Parathyroid adenoma (tissue), 2 donors: ENCODE results near the gene SLC16A1.

Experiments
- H2AFZ ChIP-seq: fragments of 300-600 bp; sonication (generic); one replicate; pipeline ENCODE4 v1.7.0; 2017; ENCODE audit warnings: antibody characterized with exemption, mild to moderate bottlenecking
- H3K27ac ChIP-seq: fragments of 300-600 bp; sonication (generic); one replicate; pipeline ENCODE4 v1.7.0; 2017
- H3K27me3 ChIP-seq: fragments of 300-600 bp; sonication (generic); one replicate; pipeline ENCODE4 v1.7.0; 2017; ENCODE audit warnings: low read length; ENCODE audit not compliant: control insufficient read depth, insufficient read depth
- H3K36me3 ChIP-seq: fragments of 300-600 bp; sonication (generic); one replicate; pipeline ENCODE4 v1.7.0; 2017; ENCODE audit warnings: low read length; ENCODE audit not compliant: control insufficient read depth, insufficient read depth
- H3K4me1 ChIP-seq: fragments of 300-600 bp; sonication (generic); one replicate; pipeline ENCODE4 v1.7.0; 2017; ENCODE audit warnings: control low read depth
- H3K4me2 ChIP-seq: fragments of 300-600 bp; sonication (generic); one replicate; pipeline ENCODE4 v1.7.0; 2017; ENCODE audit warnings: low read length
- H3K4me3 ChIP-seq: fragments of 300-600 bp; sonication (generic); one replicate; pipeline ENCODE4 v1.7.0; 2017; ENCODE audit warnings: low read depth, low read length
- H3K79me2 ChIP-seq: fragments of 300-600 bp; sonication (generic); one replicate; pipeline ENCODE4 v1.7.0; 2017; ENCODE audit warnings: control low read depth
- H3K9ac ChIP-seq: fragments of 300-600 bp; sonication (generic); one replicate; pipeline ENCODE4 v1.7.0; 2017; ENCODE audit warnings: mild to moderate bottlenecking
- H3K9me3 ChIP-seq: fragments of 300-600 bp; sonication (generic); one replicate; pipeline ENCODE4 v1.7.0; 2017; ENCODE audit warnings: low read length; ENCODE audit not compliant: control insufficient read depth
- TF ChIP-seq, protein P1 (sequence below): fragments of 300-600 bp; sonication (generic); IDR thresholded peaks from one replicate; pipeline ENCODE4 v1.7.0; 2017; ENCODE audit warnings: antibody characterized with exemption, mild to moderate bottlenecking
- donor health status: primary hyperparathyroidism.

The SLC16A1 gene

GRCh38 chr1:112937070-112937469 is 18.9 kb downstream of the SLC16A1 start:
- no peak overlapping the region for H3K9ac ChIP-seq
- no peaks in the 10 kb centered on the region for H3K27me3 ChIP-seq
- TF ChIP-seq, protein P1, sequence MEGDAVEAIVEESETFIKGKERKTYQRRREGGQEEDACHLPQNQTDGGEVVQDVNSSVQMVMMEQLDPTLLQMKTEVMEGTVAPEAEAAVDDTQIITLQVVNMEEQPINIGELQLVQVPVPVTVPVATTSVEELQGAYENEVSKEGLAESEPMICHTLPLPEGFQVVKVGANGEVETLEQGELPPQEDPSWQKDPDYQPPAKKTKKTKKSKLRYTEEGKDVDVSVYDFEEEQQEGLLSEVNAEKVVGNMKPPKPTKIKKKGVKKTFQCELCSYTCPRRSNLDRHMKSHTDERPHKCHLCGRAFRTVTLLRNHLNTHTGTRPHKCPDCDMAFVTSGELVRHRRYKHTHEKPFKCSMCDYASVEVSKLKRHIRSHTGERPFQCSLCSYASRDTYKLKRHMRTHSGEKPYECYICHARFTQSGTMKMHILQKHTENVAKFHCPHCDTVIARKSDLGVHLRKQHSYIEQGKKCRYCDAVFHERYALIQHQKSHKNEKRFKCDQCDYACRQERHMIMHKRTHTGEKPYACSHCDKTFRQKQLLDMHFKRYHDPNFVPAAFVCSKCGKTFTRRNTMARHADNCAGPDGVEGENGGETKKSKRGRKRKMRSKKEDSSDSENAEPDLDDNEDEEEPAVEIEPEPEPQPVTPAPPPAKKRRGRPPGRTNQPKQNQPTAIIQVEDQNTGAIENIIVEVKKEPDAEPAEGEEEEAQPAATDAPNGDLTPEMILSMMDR = no peak
- H3K4me2 ChIP-seq = no peak overlapping the region
- no peaks in the 10 kb centered on the region for H3K4me1 ChIP-seq
- H2AFZ ChIP-seq = no peak overlapping the region
- no peaks in the 10 kb centered on the region for H3K36me3 ChIP-seq
- no peaks in the 10 kb centered on the region for H3K79me2 ChIP-seq
- H3K4me3 ChIP-seq = no peak overlapping the region
- no peaks in the 10 kb centered on the region for H3K9me3 ChIP-seq
- no peak overlapping the region for H3K27ac ChIP-seq

GRCh38 chr1:112935461-112936111 is 20.4 kb downstream of the SLC16A1 start:
- H3K27ac ChIP-seq = no peak overlapping the region
- H3K4me1 ChIP-seq = no peaks in the 10 kb centered on the region
- no peak overlapping the region for H3K9ac ChIP-seq
- H3K4me2 ChIP-seq = no peak overlapping the region
- TF ChIP-seq, protein P1 = no peak
- H3K9me3 ChIP-seq = no peaks in the 10 kb centered on the region
- H3K27me3 ChIP-seq = no peaks in the 10 kb centered on the region
- H2AFZ ChIP-seq = no peak overlapping the region
- no peaks in the 10 kb centered on the region for H3K36me3 ChIP-seq
- no peaks in the 10 kb centered on the region for H3K79me2 ChIP-seq
- no peak overlapping the region for H3K4me3 ChIP-seq

- no peaks in the 10 kb centered on the region for H3K36me3 ChIP-seq
- no peak overlapping the region for H3K27ac ChIP-seq
- H3K4me1 ChIP-seq = no peaks in the 10 kb centered on the region
- TF ChIP-seq, protein P1 = no peak
- no peaks in the 10 kb centered on the region for H3K9me3 ChIP-seq
- H3K79me2 ChIP-seq = no peaks in the 10 kb centered on the region
- H3K9ac ChIP-seq = no peak overlapping the region
- no peak overlapping the region for H2AFZ ChIP-seq
- H3K27me3 ChIP-seq = no peaks in the 10 kb centered on the region
- H3K4me3 ChIP-seq = no peak overlapping the region
- no peak overlapping the region for H3K4me2 ChIP-seq
Observed at GRCh38 chr1:112934577-112934976, 21.4 kb downstream of the SLC16A1 start.

DNA sequence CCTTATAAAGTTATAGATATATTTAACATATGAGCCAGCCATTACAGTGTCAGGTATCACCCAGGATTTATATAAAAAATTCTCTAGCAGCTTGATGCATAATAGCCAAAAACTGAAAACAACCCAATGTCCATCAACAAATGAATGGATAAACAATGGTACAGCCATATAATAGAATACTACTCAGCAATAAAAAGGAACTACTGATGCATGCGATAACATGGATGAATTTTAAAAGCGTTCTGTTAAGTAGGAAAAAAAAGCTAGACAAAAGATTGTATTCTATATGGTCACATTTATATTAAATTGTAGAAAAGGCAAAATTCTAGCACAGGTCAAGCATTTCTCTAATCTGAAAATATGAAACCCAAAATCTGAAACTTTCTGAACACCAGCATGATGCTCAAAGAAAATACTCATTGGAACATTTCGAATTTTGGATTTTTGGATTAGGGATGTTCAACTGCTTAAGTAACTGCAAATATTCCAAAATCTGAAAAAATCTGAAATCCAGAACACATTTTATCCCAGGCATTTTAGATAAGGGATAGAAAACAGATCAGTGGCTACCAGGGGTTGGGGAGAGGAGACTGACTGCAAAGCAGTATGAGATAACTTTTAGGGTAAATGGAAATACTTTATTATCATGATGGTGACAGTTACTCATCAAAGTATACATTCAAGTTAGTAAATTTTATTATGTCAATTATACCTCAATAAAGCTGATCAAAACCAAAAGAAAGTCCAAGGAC is 22.0 kb downstream of the SLC16A1 start:
- Histone ChIP-seq H3K27ac (no peak overlapping the region), H3K4me1 (no peaks in the 10 kb centered on the region), H3K79me2 (no peaks in the 10 kb centered on the region), H3K27me3 (no peaks in the 10 kb centered on the region), H3K4me2 (no peak overlapping the region), H3K9me3 (no peaks in the 10 kb centered on the region), H2AFZ (no peak overlapping the region), H3K36me3 (no peaks in the 10 kb centered on the region), H3K9ac (no peak overlapping the region), H3K4me3 (no peak overlapping the region)
- TF ChIP-seq, protein P1 = no peak

GRCh38 chr1:112929979-112930378 is 26.0 kb downstream of the SLC16A1 start:
- no peak overlapping the region for H2AFZ ChIP-seq
- H3K9ac ChIP-seq = no peak overlapping the region
- H3K4me3 ChIP-seq = no peak overlapping the region
- no peaks in the 10 kb centered on the region for H3K27me3 ChIP-seq
- no peaks in the 10 kb centered on the region for H3K4me1 ChIP-seq
- no peaks in the 10 kb centered on the region for H3K9me3 ChIP-seq
- TF ChIP-seq, protein P1 = no peak
- no peak overlapping the region for H3K4me2 ChIP-seq
- no peaks in the 10 kb centered on the region for H3K36me3 ChIP-seq
- H3K79me2 ChIP-seq = no peaks in the 10 kb centered on the region
- H3K27ac ChIP-seq = no peak overlapping the region
